Measurements from ENCODE around the gene RABL6. TPM values are rescaled to one million over a fixed set of nuclear protein-coding genes. Genes with fewer than 3 reads are reported as not detected.
"Not testable (repeated sequence)": the region's sequence is repeated elsewhere in the genome, so short reads cannot be mapped to it uniquely, and the experiment has no call there.

RABL6 gene
- total RNA-seq, 1 donor, result 72.1 TPM

DNA sequence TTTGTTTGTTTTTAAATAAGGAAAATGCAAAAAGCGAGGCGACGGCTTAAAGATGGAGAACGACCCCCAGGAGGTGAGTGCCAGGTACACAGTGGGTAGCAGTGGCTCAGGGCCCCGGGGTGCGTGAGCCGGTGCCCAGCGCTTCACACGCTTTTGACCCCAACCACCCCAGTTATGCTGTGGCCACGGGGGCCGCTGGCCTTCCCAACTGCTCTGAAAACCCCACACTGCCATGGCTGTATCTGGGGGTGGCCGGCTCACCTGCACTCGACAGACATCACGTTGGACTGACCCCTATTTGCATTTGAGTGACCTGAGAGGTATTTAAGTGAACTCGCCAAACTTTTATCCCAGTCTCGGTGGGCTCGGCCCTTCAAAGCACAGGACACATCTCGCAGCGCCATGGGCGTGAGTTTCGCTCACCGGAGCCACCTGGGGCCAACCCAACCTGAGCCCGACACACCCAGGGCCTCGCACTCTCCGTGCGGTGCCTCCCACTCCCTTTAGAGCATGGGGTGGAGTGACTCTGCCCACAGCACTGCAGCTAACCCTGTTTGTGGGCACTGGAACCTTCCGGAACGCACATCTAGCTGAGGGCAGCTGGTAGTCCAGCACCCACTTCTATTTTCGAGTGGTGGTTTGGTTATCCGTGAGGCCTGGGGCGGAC, 20.9 kb downstream of the RABL6 start:
- no peak for DNase-seq (ENCODE audit: low read depth)
- H3K4me3 ChIP-seq (ENCODE audit: low read depth, low read length), result no peak overlapping the region
- TF ChIP-seq CTCF (IDR thresholded peaks at IDR 0.05; ENCODE audit: insufficient read depth, low read depth, low read length), result no peak

GRCh38 chr9:136829412-136829811, 21.7 kb downstream of the RABL6 start:
- TF ChIP-seq CTCF (IDR thresholded peaks at IDR 0.05; ENCODE audit: insufficient read depth, low read depth, low read length), result no peak
- H3K4me3 ChIP-seq (ENCODE audit: low read depth, low read length), result no peak overlapping the region
- DNase-seq (ENCODE audit: low read depth), result no peak

DNA sequence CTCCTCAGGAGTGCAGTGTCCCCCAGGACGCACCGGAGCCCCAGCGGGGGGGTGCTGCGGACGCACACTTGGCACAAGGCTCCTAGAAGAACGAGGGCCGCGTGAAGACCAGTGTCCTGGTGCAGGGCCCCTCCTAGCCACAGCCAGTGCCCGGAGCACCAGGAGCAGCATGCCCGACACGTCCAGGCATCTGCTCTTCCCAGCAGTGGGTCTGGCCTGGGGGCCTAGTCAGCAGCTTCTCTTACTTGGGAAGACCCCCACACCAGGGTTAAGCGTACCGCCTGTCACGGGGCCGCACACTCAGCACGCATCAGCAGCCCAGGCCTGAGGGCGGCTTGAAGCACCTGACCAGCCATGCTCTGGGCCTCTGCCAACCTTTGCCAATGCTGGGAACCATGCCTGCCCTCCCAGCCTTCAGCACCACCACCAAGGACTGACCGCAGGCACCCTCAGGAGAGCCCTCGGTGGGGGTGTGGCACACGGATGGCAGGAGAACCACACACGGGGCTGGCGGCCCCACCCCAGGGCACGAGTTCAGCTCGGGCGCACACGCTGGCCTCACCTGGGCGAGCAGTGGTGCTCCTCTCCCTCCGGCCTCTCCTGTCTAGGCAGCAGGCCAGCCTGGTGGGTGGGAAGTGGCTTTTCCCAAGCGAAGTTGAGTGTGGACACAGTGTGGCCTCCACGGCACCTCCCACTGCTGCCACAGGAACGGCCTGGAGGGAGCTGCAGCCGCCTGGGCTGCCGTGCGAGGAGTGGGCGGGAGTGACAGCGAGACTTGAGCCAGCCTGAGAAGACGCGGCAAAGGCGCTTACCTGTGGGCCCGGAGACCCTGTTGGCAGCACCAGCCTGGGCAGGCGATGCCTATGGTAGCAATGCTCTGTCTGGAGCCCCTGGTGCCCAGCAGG, 22.5 kb downstream of the RABL6 start:
- DNase-seq (ENCODE audit: low read depth), result no peak
- no peak for TF ChIP-seq CTCF (IDR thresholded peaks at IDR 0.05; ENCODE audit: insufficient read depth, low read depth, low read length)
- H3K4me3 ChIP-seq (ENCODE audit: low read depth, low read length), result no peak overlapping the region

- DNase-seq (ENCODE audit: low read depth), result no peak
- no peak for TF ChIP-seq CTCF (IDR thresholded peaks at IDR 0.05; ENCODE audit: insufficient read depth, low read depth, low read length)
- H3K4me3 ChIP-seq (ENCODE audit: low read depth, low read length), result no peak overlapping the region
These were observed 23.4 kb downstream of the RABL6 start for GRCh38 chr9:136831002-136831719.

DNA sequence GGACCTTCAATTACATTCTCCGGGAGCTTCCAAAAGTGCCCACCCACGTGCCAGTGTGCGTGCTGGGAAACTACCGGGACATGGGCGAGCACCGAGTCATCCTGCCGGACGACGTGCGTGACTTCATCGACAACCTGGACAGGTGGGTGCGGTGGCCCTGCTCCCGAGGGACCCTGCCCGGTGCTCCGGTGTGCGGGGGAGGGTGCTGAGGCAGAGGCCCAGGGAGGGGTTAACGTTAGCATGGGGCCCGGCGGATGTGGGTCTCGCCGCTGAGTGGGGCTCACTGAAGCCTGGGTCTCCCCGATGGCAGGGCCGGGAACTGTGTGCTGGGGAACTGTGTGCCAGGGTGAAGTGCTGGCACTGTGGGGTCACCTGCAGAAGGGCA, 24.0 kb downstream of the RABL6 start:
- H3K4me3 ChIP-seq (ENCODE audit: low read depth, low read length), result no peak overlapping the region
- TF ChIP-seq CTCF (IDR thresholded peaks at IDR 0.05; ENCODE audit: insufficient read depth, low read depth, low read length), result no peak
- DNase-seq (ENCODE audit: low read depth), result no peak

- DNase-seq (ENCODE audit: low read depth), result no peak
- no peak overlapping the region for H3K4me3 ChIP-seq (ENCODE audit: low read depth, low read length)
- TF ChIP-seq CTCF (IDR thresholded peaks at IDR 0.05; ENCODE audit: insufficient read depth, low read depth, low read length), result no peak
These were observed 24.8 kb downstream of the RABL6 start for GRCh38 chr9:136832581-136832980.

- not testable (repeated sequence) for DNase-seq (ENCODE audit: low read depth); H3K4me3 ChIP-seq (ENCODE audit: low read depth, low read length)
These were observed 25.8 kb downstream of the RABL6 start for GRCh38 chr9:136833381-136834048.

Measured in fibroblast of villous mesenchyme (primary cell).